ENCODE results near the gene UBFD1.

DNA sequence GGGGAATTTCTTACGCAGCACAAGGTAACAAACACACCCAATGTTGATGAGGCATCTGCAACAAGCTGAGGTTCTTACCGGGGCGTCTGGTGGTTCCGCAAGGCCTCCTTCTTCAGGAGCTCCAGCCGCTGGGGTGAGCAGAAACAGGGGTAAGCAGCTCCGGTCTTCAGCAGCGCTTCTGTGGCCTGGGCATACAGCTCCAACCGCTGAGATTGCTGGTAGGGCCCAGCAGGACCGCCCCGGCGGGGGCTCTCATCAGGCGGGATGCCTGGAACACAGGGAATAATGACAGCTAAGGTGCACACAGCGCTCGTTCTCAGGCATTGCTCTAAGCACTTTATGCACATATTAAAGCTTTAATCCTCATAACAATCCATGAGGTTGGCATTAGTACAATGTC lies 13.1 kb upstream of the UBFD1 start:
- TF ChIP-seq POLR2AphosphoS5 (IDR thresholded peaks at IDR 0.05; ENCODE audit: low read depth, low read length) (no peak), POLR2A (IDR thresholded peaks at IDR 0.05; ENCODE audit: borderline replicate concordance, extremely low read depth, insufficient read depth, insufficient read length) (no peak)
- TF ChIP-seq, protein P1, sequence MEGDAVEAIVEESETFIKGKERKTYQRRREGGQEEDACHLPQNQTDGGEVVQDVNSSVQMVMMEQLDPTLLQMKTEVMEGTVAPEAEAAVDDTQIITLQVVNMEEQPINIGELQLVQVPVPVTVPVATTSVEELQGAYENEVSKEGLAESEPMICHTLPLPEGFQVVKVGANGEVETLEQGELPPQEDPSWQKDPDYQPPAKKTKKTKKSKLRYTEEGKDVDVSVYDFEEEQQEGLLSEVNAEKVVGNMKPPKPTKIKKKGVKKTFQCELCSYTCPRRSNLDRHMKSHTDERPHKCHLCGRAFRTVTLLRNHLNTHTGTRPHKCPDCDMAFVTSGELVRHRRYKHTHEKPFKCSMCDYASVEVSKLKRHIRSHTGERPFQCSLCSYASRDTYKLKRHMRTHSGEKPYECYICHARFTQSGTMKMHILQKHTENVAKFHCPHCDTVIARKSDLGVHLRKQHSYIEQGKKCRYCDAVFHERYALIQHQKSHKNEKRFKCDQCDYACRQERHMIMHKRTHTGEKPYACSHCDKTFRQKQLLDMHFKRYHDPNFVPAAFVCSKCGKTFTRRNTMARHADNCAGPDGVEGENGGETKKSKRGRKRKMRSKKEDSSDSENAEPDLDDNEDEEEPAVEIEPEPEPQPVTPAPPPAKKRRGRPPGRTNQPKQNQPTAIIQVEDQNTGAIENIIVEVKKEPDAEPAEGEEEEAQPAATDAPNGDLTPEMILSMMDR (IDR thresholded peaks at IDR 0.05 in 2 of 3, conservative IDR thresholded peaks at IDR 0.05 in 1 of 3; ENCODE audit: borderline replicate concordance in 1 of 3, insufficient read depth in 1 of 3, low read depth in 2 of 3, low read length in 2 of 3) = no peak
- TF ChIP-seq, protein P2, sequence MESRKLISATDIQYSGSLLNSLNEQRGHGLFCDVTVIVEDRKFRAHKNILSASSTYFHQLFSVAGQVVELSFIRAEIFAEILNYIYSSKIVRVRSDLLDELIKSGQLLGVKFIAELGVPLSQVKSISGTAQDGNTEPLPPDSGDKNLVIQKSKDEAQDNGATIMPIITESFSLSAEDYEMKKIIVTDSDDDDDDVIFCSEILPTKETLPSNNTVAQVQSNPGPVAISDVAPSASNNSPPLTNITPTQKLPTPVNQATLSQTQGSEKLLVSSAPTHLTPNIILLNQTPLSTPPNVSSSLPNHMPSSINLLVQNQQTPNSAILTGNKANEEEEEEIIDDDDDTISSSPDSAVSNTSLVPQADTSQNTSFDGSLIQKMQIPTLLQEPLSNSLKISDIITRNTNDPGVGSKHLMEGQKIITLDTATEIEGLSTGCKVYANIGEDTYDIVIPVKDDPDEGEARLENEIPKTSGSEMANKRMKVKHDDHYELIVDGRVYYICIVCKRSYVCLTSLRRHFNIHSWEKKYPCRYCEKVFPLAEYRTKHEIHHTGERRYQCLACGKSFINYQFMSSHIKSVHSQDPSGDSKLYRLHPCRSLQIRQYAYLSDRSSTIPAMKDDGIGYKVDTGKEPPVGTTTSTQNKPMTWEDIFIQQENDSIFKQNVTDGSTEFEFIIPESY (IDR thresholded peaks at IDR 0.05; ENCODE audit: extremely low read depth, insufficient replicate concordance, low read length) = no peak

All from HCT116 (cell line).